Subcutaneous adipose tissue (tissue), 4 donors: Measurements from ENCODE around the gene THEMIS. TPM values are rescaled to one million over a fixed set of nuclear protein-coding genes. Genes with fewer than 3 reads are reported as not detected.

Experiments
- total RNA-seq, 4 donors: library from RNA; depleted of rRNA; stranded (reverse); fragments of >200 nt; gene quantifications; one replicate each; pipeline ENCODE4 v1.1.0, GENCODE V29; 2016
- TF ChIP-seq, protein P1 (sequence below): fragments of 450-650 bp; IDR thresholded peaks from one replicate; pipeline ENCODE4 v1.5.1; 2016; ENCODE audit warnings: low read depth, mild to moderate bottlenecking, control low read depth, antibody characterized with exemption, moderate library complexity

The THEMIS gene
- total RNA-seq, 4 donors from 2014 or later: 0.19 to 1.2 (median 1.0) TPM

DNA sequence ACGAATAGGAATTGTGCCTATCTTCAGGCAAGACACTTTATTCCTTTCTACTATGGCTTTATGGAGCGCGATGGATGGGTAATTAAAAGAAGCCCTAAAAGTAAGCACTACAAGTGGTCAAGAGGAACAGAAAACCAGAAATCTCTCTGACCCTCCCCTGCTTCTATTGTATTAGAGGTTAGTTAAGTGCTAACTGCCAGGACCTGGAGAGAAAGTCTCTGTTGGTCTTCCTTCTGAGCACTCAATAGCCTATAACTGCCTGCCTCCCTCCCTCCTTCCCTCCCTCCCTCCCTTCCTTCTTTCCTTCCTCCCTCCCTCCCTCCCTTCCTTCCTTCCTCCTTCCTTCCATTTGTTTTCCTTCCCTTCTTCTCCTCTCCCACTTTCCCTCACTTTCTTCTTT lies 190.2 kb downstream of the THEMIS start:
- TF ChIP-seq, protein P1, sequence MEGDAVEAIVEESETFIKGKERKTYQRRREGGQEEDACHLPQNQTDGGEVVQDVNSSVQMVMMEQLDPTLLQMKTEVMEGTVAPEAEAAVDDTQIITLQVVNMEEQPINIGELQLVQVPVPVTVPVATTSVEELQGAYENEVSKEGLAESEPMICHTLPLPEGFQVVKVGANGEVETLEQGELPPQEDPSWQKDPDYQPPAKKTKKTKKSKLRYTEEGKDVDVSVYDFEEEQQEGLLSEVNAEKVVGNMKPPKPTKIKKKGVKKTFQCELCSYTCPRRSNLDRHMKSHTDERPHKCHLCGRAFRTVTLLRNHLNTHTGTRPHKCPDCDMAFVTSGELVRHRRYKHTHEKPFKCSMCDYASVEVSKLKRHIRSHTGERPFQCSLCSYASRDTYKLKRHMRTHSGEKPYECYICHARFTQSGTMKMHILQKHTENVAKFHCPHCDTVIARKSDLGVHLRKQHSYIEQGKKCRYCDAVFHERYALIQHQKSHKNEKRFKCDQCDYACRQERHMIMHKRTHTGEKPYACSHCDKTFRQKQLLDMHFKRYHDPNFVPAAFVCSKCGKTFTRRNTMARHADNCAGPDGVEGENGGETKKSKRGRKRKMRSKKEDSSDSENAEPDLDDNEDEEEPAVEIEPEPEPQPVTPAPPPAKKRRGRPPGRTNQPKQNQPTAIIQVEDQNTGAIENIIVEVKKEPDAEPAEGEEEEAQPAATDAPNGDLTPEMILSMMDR: no peak

DNA sequence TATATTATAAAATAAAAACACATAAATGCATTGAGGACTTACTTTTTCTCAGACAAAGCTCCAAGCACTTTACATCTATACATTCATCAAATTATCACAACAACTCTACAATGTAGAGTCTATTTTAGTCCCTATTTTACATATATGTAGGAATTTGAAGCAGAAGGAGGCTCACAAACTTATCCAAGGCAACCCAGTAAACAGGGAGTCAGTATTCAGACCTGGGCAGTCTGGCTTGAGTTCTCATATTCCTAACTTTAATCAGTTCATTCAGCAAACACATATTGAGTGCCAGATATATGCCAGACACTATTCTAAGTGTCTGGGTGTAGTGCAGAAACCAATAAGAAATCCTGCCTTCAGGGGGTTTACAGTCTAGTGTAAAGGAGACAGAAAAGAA lies 194.6 kb downstream of the THEMIS start:
- TF ChIP-seq, protein P1: no peak

DNA sequence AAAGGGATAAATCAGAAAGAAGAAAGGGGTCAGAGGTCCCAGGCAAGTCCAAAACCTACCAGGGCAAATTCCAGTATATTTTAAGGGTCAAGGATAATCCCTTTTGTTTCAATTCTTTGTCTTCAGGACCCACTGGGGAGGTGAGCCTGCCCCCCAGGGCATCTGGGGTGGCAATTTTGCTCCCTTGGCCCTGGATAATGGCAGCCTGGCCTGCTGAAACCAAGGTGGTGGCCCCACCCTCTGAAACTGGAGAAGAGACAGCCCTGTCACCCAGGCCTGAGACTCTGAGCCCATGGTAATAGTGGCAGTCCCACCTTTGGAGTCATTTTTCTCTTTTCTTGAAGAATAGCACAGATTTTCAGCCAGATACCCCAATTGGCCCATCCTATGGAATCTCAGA lies 205.8 kb downstream of the THEMIS start:
- TF ChIP-seq, protein P1: no peak

DNA sequence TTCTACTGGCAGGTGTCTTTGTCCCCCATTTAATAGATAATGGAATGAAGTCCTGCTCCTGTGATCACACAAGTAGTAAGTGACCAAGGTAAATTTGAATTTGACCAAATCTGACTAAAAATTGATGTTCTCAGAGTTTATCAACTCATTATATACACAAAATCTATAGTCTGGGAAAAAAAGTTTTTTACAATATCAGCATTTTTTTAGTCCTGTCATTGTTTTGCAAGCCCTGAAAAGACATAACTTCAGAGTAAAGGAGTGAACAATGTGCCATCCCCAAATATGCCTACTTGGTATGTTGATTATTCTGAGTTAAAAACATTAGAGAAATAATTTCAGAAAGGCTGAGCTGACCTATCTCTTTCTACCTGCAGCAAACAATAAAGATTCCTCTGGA lies 209.7 kb downstream of the THEMIS start:
- TF ChIP-seq, protein P1: no peak

DNA sequence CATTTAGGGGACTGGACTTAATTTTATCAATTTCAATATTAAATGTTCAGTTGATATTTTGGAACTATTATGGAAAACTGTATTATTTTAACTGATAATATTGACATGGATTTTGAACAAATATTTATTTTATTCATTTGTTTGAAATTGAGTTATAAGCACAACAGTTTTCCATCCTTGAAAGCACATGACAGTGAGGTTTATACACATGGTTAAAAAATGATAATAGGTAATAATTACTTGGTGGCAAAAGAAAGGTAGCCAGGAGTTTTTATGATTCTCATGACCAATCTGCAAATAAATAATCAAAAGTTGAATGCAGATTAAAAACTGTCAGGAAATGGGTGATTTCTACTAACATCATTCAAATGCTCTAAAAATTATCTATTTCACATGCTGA lies 210.3 kb downstream of the THEMIS start:
- TF ChIP-seq, protein P1: no peak

DNA sequence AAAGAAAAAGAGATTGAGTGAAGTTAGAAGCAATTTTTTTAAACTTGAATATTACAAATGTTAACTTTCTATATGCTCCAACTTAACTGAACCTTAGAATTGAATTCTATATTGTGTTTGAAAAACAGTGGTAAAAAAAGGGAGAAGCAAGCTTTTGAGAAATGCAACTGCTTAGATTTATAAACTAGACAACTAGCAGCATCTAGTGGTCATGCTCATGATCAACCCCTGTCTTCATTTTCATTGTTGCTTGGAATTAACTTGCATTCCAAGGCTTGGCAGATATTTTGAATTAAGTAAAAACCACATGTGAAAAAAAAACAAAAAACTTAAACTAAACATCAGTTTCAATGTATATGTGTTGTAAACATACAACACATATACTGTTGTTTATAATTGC lies 210.8 kb downstream of the THEMIS start:
- TF ChIP-seq, protein P1: no peak

DNA sequence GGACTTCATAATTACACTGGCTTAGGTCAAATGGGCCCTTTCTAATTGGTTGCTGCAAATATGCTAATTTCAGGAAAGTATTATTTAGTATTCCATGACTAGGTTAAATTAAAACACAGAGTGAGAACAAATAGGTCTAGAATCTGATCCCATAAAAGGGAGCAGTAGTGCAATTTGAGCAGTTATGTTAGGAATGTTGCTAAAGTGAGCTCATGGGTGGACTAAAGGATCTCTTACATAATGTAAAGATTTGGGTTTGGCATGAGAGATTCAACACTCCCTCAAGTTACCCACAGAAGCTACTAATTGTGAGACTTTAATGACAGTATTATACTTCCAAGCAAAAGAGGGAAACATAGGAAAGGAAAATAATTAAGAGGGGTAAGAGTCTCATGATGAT lies 214.8 kb downstream of the THEMIS start:
- TF ChIP-seq, protein P1: no peak
